Lung (tissue), 12 donors: ENCODE data around the gene ADCY1. TPM values are rescaled to one million over a fixed set of nuclear protein-coding genes. Genes with fewer than 3 reads are reported as not detected.

Experiments used
- ATAC-seq: fragments of 200-7000 bp; cut with Tn5 transposase; one replicate; pipeline ENCODE4 v1.9.1; 2020; ENCODE audit warnings: moderate number of reproducible peaks; ENCODE audit not compliant: insufficient read depth, low FRiP score
- DNase-seq, 3 donors: peaks; one replicate each; pipeline ENCODE4 v3.0.0-alpha.2; 2013 to 2017
- H3K27ac ChIP-seq, 2 donors: one replicate each; pipeline ENCODE4 v1.5.1; 2013; ENCODE audit warnings: mild to moderate bottlenecking in 2 of 2, moderate library complexity in 2 of 2, control low read depth in 1 of 2, inconsistent platforms in 1 of 2, low read depth in 1 of 2, low read length in 1 of 2
- H3K27me3 ChIP-seq, 3 donors: one replicate each; pipeline ENCODE4 v1.5.1; 2013; ENCODE audit warnings: low read length in 2 of 3; ENCODE audit not compliant: control insufficient read depth in 3 of 3, insufficient read depth in 3 of 3
- H3K36me3 ChIP-seq, 4 donors: one replicate each; pipeline ENCODE4 v1.5.1; 2013; ENCODE audit warnings: low read length in 4 of 4, mild to moderate bottlenecking in 1 of 4, moderate library complexity in 1 of 4; ENCODE audit not compliant: control insufficient read depth in 4 of 4, insufficient read depth in 4 of 4
- H3K4me1 ChIP-seq, 5 donors: one replicate each; pipeline ENCODE4 v1.5.1; 2013; ENCODE audit warnings: low read length in 5 of 5, mild to moderate bottlenecking in 2 of 5, moderate library complexity in 1 of 5; ENCODE audit not compliant: control insufficient read depth in 5 of 5, insufficient read depth in 5 of 5
- H3K4me3 ChIP-seq: one replicate; pipeline ENCODE4 v1.5.1; 2013; ENCODE audit warnings: mild to moderate bottlenecking, control low read depth, moderate library complexity
- H3K9ac ChIP-seq, 2 donors: one replicate each; pipeline ENCODE4 v1.5.1; 2013; ENCODE audit warnings: low read length in 2 of 2, control low read depth in 1 of 2; ENCODE audit not compliant: insufficient read depth in 1 of 2
- H3K9me3 ChIP-seq, 4 donors: one replicate each; pipeline ENCODE4 v1.5.1; 2013; ENCODE audit warnings: low read length in 3 of 4, mild to moderate bottlenecking in 1 of 4, moderate library complexity in 1 of 4; ENCODE audit not compliant: control insufficient read depth in 4 of 4, insufficient read depth in 3 of 4
- WGBS, 2 donors: extraction: QIAGEN DNeasy Blood & Tissue Kit; methylation state at CpG; one replicate each; pipeline ENCODE4 v1.1.7; 2013; 5-methylcytosine and 5-hydroxymethylcytosine counted together
- polyA plus RNA-seq, 2 donors: library from polyadenylated mRNA; stranded (reverse); fragments of 200-250 nt; gene quantifications; one replicate each; pipeline ENCODE4 v1.2.1, GENCODE V29; 2013
- total RNA-seq, 2 donors: library from RNA; depleted of rRNA in 1 of 2; stranded (reverse); fragments of >200 nt in 1 of 2; gene quantifications; one replicate each; pipeline ENCODE4 v1.2.1, GENCODE V29; 2014 to 2021
- TF ChIP-seq, protein P1 (sequence below): IDR thresholded peaks from 2 replicates; pipeline ENCODE4 v1.5.1; 2012; ENCODE audit warnings: mild to moderate bottlenecking; ENCODE audit errors: control extremely low read depth, extremely low read depth
- donor health status: control.
- donor health status: control.
- donor health status: Bipolar disorder and iron deficiency.
- donor health status: healthy.
- donor health status: DM: yes; HTN: yes; CAD: no.

The ADCY1 gene
- total and polyA plus RNA-seq, 4 donors = 0.14 to 1.8 (median 0.28) TPM

DNA sequence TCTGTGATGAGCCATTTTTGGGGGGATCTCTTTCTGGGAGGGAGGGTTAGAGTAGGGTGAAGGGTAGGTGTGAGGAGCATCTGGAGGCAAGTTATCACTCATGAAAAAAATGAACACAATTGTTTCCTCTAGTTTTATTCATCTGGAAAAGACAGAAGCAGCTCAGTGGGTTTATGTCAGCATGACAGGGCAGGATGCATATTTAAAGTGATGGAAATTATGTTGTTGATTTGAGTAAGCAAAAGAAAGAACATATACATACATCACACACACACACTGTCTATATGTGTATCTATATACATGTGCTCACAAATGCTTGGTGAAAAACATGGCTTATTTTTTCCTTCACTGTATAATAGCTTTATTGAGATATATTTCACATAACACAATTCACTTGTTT is 114.2 kb downstream of the ADCY1 start:
- H3K9me3 ChIP-seq = no peaks in the 10 kb centered on the region
- ATAC-seq = no peak

DNA sequence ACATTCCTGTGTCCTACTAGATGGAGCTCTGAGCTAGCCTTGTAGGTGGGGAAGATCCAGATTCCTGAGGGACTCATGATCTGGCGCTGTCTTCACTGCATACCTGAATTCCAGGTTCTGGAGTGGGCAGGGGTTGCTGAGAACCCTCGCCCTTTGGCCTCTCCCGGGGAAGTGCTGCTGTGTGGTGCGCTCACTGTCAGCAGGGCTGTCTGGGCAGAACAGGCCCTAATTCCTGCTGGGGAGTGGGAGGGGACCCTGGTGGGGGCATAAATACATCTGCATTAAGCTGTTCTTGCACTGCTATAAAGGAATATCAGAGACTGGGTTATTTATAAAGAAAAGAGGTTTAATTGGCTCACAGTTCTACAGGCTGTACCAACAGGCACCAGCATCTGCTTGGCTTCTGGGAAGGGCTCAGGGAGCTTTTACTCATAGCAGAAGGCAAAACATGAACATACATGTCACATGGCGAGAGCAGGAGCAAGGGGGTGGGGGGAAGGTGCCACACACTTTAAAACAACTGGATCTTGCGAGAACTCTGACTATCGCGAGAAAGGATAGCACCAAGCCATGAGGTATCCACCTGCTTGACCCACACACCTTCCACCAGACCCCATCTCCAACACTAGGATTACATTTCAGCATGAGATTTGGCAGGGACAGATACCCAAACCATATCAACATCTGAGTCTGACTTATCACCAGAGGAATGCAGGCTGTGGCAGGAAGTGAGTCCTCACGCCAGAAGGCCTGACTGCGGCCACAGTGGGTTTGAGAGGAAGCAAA is 115.0 kb downstream of the ADCY1 start:
- no peak overlapping the region for H3K4me3 ChIP-seq

More for the DNA sequence above, 114.2 kb downstream of the ADCY1 start:
- Histone ChIP-seq H3K27ac (no peak overlapping the region), H3K4me1 (peaks cover 0 to 5% (median 0%) of the 10 kb centered on the region in 5 donors), H3K36me3 (no peaks in the 10 kb centered on the region), H3K4me3 (no peak overlapping the region), H3K9ac (no peak overlapping the region), H3K27me3 (no peaks in the 10 kb centered on the region)
- no peak for DNase-seq
- TF ChIP-seq, protein P1, sequence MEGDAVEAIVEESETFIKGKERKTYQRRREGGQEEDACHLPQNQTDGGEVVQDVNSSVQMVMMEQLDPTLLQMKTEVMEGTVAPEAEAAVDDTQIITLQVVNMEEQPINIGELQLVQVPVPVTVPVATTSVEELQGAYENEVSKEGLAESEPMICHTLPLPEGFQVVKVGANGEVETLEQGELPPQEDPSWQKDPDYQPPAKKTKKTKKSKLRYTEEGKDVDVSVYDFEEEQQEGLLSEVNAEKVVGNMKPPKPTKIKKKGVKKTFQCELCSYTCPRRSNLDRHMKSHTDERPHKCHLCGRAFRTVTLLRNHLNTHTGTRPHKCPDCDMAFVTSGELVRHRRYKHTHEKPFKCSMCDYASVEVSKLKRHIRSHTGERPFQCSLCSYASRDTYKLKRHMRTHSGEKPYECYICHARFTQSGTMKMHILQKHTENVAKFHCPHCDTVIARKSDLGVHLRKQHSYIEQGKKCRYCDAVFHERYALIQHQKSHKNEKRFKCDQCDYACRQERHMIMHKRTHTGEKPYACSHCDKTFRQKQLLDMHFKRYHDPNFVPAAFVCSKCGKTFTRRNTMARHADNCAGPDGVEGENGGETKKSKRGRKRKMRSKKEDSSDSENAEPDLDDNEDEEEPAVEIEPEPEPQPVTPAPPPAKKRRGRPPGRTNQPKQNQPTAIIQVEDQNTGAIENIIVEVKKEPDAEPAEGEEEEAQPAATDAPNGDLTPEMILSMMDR = no peak

DNA sequence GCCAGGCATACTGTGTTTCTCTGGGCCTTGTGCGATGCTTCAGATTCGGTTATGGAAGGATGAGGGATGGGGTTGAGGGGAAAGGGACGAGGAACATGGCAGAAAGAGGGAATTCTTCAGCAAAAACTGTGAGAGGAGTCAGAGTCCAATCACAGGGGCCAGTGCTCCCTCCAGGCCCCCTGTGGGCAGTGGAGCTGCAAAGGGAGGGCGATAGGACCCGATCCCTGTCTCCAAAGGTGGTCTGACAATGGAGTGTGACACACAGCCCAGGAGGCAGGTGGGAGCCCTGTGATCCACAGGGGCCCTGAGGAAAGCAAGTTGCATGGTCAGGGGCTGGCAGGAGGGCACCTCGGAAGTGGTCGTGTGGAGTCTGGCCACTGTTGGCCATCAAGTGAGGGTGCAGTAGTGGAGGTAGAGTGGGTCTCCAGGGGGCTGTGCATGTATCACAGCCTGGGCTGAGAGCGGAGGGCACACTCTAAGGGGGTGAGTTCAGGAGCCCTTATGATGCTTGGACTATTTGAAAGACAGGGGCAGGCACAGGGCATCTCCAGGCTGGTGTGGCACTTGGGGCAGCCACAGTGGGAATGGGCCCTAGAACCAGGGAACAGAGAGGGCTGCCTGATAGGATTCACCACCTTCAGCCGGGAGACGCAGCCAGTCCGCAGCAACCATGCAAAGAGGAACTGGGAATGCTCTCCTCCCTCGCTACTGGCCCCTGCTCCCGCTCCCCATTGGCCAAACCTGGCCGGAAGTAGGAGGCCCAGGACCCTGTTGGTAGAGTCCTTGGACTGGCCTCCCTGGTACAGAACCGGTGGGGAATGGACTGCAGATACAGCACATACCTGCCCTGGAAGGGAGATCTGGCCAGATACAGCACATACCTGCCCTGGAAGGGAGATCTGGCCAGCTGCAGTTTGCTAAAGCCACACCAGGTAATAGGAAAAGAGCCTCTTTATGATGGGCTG is 115.9 kb downstream of the ADCY1 start:
- no peaks in the 10 kb centered on the region for H3K9me3 ChIP-seq
- H3K36me3 ChIP-seq = no peaks in the 10 kb centered on the region
- H3K4me1 ChIP-seq = peaks cover 0 to 5% (median 0%) of the 10 kb centered on the region in 5 donors
- DNase-seq = peak in 1 of 3 donors; percentile 4
- no peak overlapping the region for H3K9ac ChIP-seq
- TF ChIP-seq, protein P1 = no peak
- no peak overlapping the region for H3K4me3 ChIP-seq
- H3K27ac ChIP-seq = no peak overlapping the region
- WGBS, 2 donors = 83 to 89% methylated on average over 15 of the region's 15 CpGs
- no peaks in the 10 kb centered on the region for H3K27me3 ChIP-seq
- no peak for ATAC-seq

More for the DNA sequence above, 115.0 kb downstream of the ADCY1 start:
- Histone ChIP-seq H3K9ac (no peak overlapping the region), H3K9me3 (no peaks in the 10 kb centered on the region), H3K27me3 (no peaks in the 10 kb centered on the region), H3K4me1 (peaks cover 0 to 5% (median 0%) of the 10 kb centered on the region in 5 donors), H3K36me3 (no peaks in the 10 kb centered on the region), H3K27ac (no peak overlapping the region)
- 79 to 83% methylated on average over 10 of the region's 10 CpGs for WGBS, 2 donors
- no peak for ATAC-seq
- peak in 1 of 3 donors; percentile 9 for DNase-seq
- TF ChIP-seq, protein P1 = no peak
